Renal pelvis (tissue), 4 donors: ENCODE data around the gene ENDOD1. TPM values are rescaled to one million over a fixed set of nuclear protein-coding genes. Genes with fewer than 3 reads are reported as not detected.

Source experiments
- DNase-seq: peaks from one replicate; pipeline ENCODE4 v3.0.0-alpha.2; 2013
- polyA plus RNA-seq, 3 donors: library from polyadenylated mRNA; unstranded; fragments of 120-200 nt; gene quantifications; one replicate each; pipeline ENCODE4 v1.2.1, GENCODE V29; 2013; ENCODE audit not compliant: insufficient read length in 3 of 3

Gene ENDOD1
- polyA plus RNA-seq, 3 donors: 18.6 to 21.6 (median 19.3) TPM

DNA sequence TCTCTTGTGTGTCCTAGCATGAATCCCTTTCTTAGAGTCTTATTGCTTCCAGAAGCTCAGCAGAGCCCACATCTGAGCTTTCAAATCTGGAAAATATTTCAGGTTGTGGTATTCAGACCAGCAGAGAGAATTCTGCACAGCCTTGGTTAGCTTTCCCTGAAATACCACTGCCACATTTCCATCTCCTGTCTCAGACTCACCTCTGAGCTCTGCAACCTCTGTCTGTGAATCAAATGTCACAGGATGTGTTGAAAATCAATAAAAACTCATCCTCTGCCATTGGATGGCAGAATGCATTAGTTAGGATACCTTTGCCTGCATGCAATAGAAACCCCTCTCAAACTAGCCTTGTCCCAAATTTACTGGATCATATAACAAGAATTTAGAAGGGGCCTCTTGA lies 47.7 kb downstream of the ENDOD1 start:
- no peak for DNase-seq

DNA sequence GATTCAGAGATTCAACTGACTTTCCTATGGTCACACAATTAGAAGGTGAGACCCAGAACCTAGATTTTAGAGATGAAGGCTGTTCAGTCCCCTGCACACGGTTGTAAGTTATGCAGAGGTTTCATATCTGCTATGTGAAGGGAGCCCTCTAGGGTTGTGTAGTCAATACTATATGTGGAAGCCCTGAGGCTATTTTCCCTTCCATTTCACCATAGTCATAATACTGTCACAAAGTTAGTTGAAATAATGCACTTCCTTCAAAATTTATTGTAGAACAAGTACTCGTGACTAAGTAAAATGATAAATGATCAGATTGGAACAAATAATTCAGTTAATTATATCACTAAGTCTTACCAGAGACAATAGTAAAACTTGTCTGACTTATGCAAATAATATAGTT lies 48.8 kb downstream of the ENDOD1 start:
- no peak for DNase-seq

DNA sequence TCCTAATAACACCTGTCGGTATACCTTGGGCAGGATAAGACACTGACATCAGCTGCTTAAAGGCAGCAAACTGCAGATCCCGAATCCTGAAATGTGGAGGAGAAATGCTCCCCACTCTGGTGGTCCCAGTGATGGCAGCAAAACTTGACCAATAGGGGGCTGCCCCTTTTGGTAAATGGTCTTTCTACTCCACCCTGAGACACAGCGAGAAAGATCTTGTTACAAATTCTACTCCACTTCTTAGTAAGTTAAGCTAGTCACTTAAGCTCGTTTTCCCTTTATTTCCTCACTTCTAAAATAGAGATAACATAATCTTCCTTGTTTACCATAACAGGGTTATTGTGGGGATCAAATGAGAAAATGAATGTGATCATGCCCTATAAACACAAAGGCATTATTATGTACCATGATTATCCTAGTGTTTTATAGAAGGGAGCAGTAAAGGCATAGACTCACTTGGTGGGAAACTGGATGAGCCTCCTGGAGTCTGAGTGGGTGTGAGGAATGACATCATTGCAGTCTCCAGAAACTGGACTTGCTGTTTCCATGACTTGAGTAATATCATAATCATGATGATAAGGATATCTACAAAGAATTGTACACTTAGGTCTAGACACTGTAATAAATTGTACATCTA lies 50.9 kb downstream of the ENDOD1 start:
- no peak for DNase-seq

- DNase-seq: no peak
These were observed 52.8 kb downstream of the ENDOD1 start for GRCh38 chr11:95142431-95142830.

DNA sequence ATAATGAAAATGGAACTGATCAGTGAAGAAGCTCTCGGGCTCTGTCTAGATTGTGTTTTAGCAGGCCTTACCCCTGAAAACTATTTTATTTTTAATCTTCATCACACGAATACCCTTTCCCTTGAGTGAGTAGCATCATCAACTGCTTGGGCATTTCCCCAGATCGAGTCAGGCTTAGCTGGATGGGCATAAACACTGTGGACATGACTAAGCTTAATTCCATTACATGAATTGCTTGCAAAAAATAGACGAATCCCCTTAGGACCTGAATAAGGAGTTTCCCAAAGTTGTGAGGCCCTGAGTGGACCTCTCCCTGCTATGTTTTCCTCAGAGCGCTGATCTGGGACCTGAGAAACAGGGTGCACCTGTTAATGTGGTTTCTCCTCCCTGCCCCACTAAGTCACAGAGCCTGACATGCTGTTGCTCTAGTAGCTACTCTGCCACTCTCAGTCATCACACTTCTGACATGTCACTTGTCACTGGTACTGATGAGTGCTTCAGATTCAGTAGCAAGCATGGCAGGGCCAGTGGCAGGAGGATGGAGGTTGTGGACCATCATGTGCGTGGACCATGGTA lies 53.5 kb downstream of the ENDOD1 start:
- DNase-seq: no peak

- DNase-seq: no peak
These were observed 54.9 kb downstream of the ENDOD1 start for GRCh38 chr11:95144313-95145235.

GRCh38 chr11:95145430-95146060 lies 55.9 kb downstream of the ENDOD1 start:
- DNase-seq: no peak

DNA sequence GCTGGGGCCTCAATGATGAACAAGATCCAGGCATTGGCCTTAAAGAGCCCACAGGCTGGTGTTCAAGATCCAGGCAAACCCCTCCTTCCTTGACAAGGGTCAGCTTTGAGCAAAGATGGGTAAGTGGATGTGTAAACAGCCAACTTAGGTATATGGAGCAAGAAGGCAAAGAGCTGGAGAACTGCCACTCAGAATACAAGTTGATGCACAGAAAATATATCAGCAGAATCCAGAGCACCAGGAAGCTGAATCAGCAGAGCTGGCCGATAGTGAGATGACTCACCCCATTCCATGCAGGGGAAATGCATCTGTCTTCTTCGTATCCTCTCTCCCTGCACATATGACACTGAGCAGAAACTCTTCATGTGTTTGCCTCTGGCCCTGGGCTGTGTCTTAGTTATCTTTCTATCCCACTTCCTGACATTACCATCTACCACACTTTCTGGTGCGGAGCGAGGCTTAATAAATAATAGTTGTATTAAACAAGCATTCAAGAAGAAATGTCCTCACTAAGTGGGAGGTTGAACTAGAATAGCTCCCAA lies 57.8 kb downstream of the ENDOD1 start:
- no peak for DNase-seq

DNA sequence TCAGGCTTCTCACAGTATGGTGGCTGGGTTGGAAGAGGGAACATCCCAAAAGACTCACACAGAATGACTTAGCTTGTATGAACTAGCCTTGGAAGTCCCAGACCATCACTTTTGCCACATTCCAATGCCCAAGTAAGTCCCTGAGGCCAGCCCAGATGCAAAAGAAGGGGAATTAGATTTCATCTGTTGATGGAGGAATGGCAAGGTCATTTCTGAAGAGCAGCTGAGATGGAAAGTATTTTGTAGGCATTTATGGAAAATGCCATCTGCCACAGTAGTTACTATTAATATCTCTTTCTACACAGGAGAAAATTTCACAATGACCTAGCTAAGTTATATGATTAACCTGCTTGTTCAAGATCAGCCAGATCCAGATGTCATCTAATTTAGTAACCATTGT lies 58.8 kb downstream of the ENDOD1 start:
- DNase-seq: no peak

DNA sequence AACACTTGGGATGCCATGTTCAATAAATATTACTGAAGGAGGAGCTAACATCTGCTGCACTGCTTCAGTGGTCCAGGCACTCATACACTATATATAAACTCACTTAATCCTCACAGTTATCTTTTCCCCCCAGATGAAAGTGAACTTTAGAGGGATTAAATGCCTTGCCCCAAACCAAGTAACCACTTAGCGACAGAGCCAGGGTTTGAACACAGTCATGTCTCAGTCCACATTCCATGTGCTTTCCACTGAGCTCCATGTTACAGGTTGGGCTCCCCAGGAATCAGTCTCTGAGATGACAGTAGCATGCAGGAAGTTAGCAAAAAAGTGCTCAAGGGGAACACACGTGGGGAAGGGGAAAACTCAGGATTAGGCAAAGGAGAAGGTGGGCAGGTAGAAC lies 59.3 kb downstream of the ENDOD1 start:
- no peak for DNase-seq

- DNase-seq: no peak
These were observed 60.2 kb downstream of the ENDOD1 start for GRCh38 chr11:95149651-95150364.

DNA sequence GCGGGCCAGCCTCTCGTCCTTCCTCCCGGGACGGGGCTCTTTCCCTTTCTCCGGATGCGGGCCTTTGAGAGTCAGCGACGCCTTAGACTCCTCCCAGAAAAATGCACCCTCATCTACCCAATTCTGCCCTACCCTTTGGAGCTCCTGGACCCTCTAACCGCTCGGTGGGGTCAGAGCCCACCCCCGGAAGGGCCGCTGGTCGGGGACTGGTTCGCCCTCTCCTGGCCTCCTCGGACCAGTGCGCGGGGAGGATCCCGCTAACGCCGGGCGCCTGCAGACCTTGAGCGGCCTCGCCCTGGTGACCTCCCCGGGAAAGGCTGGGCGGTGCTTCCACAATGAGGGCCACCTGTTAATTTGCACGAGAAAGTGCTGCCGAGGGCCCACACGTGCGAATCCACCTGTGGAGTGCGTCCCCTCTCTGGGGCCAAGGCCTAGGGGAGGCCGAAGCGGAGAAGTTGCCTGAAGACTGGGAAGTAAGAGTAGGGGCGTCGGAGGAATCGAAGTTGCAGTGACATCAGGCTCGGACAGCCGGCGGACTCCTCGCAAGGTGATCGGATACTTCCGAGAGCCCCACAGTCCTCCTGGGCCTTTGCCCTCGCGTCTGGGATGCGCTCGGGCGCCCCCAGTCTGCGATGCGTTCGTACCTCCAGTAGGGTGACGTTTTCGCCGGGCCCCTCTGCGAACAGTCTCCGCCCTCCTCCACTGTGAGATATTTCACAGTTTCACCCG lies 61.5 kb downstream of the ENDOD1 start:
- peak; percentile 93 for DNase-seq

DNA sequence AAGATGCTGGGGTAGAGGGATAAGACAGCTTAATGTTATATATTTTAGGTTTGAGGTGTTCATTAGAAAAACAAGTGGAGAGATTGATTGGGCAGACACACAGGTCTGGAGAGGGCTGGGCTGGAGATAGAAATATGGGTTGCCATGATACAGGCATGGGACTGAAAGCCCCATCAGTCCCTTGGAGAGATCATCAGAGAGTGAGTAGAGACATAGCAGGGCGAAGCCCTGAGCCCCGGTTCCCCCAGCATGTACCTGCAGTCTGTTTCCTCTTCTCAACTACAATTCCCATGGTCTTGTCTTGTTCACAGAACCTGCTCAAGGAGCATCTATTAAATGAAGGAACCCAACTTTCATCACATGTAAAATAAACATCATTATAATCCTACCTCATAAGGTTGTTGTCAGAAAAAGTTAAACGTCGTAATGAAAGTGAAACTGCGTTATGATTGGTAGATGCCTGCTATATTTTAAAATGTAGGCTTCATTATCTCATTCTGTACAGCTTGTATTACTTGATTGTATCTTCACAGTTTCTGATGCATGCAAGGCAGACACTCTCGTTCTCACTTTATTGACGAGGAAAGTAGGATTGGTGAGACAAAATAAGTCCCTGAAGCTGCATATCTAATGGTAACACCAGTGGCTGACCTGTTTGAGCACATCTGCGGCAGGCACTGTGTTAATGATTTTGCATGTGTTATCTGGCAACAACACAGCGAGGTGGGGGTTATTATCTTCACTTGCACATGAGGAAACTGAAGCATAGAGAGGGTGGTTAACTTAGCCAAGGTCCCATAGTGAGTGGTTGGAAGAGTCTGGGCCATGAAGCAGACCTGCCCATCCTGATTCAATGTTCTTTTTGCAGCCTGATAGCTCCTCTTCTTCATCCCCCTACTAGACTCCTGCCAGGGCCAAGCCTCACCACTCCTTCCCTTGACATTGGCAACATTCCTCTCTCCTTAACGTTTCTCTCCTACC lies 63.5 kb downstream of the ENDOD1 start:
- DNase-seq: no peak

GRCh38 chr11:95153857-95154246 lies 64.2 kb downstream of the ENDOD1 start:
- DNase-seq: no peak

GRCh38 chr11:95154514-95154913 lies 64.9 kb downstream of the ENDOD1 start:
- peak; percentile 61 for DNase-seq

GRCh38 chr11:95155385-95155784 lies 65.7 kb downstream of the ENDOD1 start:
- no peak for DNase-seq

DNA sequence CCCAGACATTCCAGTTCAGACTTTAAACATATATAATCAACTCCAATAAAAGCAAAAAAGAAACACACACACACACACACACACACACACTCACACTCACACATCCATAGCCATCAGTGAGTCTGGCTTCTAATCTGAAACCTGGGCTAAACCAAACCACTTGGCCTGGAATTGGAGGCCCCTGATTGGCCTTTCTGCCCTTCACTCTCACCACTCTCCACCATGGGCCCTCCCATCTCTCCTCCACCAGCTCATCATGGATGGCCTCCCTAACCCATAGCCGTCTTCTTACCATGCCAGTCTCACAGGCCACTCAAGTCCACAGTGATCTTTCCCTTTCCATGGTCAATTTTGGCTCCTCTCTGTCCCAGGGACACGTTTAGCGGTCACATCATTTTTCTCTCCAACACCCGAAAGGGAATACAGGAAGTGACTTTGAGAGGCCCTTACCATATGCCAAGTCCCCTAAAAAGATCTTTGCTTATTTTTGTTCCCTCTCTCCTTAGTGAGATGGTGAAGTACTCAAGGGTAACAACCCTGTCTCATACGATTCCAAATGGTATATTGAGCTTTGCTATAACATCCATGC lies 66.6 kb downstream of the ENDOD1 start:
- no peak for DNase-seq

DNA sequence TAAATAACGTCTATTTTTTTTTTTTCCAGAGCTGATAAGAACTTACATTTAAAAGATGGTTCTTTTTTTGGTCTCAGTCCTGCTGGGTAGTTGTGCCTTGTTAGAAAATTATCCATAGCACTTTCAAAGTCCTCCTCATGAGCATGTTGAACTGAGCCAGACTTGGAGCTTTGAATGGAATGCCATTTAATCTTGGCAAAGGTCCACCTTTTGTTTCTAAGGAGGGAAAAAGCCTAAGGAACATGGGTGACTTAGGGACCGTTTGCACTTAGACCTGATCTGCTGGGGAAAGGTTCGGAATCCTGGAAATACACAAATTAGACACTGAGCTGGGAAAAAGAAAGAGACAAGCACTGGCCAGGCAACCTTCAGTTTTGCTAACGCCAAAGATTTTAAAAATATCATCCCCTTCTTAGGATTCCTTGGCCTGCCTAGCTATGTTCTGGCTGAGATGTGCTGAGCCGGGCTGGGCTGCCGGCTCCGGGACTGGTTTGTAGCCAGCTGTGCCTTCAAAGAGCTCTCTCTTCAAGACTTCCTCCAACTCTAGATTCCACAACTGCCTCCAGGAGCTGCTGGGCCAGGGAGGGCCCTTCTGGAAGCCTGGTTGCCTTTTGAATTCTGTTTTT lies 67.4 kb downstream of the ENDOD1 start:
- no peak for DNase-seq

DNA sequence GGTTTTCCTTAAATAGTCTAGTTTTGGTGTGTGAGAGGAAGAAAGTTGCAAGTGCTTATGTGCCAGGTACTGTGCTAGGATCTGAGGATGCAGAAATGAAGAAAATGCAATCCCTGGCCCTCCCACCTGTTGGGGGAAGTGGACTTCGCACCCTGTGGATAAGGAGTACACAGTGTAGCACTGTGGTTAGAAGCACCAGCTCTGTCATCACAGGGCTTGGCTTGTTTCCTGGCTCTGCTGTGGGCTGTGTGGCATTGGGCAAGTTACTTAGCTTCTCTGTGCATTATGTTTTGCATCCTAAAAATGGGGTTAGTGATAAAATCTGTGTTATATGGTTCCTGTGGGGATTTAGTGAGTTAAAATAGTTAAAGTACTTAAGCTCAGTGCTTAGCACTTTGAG lies 68.2 kb downstream of the ENDOD1 start:
- no peak for DNase-seq
